ENCODE results near the gene MTMR11. TPM values are rescaled to one million over a fixed set of nuclear protein-coding genes. Genes with fewer than 3 reads are reported as not detected.

Gene MTMR11
- total and polyA plus RNA-seq, 2 experiments from 2014 or later = 2.4 to 3.6 TPM

DNA sequence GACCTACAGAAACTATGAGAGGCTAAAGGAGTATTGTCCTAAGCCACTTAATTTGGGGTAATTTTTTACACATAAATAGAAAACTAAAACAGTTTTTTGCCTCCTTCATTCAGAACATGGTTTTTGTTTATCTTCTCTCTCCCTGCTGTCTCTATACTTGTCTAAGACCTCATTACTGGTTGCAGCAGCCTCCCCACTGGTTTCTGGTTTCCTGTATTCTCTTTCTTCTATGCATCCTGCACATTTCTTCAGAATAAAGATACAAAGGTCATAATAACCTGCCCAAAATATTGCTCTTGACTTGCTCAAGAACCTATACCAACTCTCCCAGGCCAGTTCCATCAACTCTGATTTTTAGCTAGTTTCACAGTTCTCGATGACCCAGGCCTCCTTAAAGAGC is 57.1 kb downstream of the MTMR11 start:
- Histone ChIP-seq H3K4me3 (no peak overlapping the region), H3K9me2 (ENCODE audit: insufficient read depth) (no peaks in the 10 kb centered on the region), H3F3A (replicated peaks; ENCODE audit: low read depth) (no peaks in the 10 kb centered on the region), H4K20me1 (replicated peaks; ENCODE audit: insufficient read depth) (no peaks in the 10 kb centered on the region), H3K27ac (ENCODE audit: low read depth) (no peak overlapping the region), H3K27me3 (ENCODE audit: insufficient read depth) (no peaks in the 10 kb centered on the region), H3K4me1 (ENCODE audit: insufficient read depth) (peaks cover 3% of the 10 kb centered on the region; the same call in 1 of the 2 replicates), H3K36me3 (ENCODE audit: insufficient read depth) (no peaks in the 10 kb centered on the region), H3K4me2 (no peak overlapping the region), H2AFZ (no peak overlapping the region), H3K79me2 (replicated peaks; ENCODE audit: insufficient read depth) (0 out of 2 replicates have a peak, but pooled peaks cover 7% of the 10 kb centered on the region)
- Mint-ChIP-seq H3K4me3 (no peak overlapping the region; the same call in 2 of the 3 replicates), H3K27me3 (ENCODE audit: insufficient read depth, low read depth, poor library complexity) (no peaks in the 10 kb centered on the region), H3K27ac (no peak overlapping the region), H3K36me3 (ENCODE audit: low read depth) (no peaks in the 10 kb centered on the region), H3K4me1 (0 out of 3 replicates have a peak, but pooled peaks cover 3% of the 10 kb centered on the region), H3K9me3 (no peaks in the 10 kb centered on the region)
- ATAC-seq = no peak
- no peak for TF ChIP-seq EZH2 (IDR thresholded peaks at IDR 0.05; ENCODE audit: low read depth, unreplicated experiment)
- no peak for TF ChIP-seq NANOG (IDR thresholded peaks at IDR 0.05; ENCODE audit: borderline replicate concordance)
- TF ChIP-seq, protein P1, sequence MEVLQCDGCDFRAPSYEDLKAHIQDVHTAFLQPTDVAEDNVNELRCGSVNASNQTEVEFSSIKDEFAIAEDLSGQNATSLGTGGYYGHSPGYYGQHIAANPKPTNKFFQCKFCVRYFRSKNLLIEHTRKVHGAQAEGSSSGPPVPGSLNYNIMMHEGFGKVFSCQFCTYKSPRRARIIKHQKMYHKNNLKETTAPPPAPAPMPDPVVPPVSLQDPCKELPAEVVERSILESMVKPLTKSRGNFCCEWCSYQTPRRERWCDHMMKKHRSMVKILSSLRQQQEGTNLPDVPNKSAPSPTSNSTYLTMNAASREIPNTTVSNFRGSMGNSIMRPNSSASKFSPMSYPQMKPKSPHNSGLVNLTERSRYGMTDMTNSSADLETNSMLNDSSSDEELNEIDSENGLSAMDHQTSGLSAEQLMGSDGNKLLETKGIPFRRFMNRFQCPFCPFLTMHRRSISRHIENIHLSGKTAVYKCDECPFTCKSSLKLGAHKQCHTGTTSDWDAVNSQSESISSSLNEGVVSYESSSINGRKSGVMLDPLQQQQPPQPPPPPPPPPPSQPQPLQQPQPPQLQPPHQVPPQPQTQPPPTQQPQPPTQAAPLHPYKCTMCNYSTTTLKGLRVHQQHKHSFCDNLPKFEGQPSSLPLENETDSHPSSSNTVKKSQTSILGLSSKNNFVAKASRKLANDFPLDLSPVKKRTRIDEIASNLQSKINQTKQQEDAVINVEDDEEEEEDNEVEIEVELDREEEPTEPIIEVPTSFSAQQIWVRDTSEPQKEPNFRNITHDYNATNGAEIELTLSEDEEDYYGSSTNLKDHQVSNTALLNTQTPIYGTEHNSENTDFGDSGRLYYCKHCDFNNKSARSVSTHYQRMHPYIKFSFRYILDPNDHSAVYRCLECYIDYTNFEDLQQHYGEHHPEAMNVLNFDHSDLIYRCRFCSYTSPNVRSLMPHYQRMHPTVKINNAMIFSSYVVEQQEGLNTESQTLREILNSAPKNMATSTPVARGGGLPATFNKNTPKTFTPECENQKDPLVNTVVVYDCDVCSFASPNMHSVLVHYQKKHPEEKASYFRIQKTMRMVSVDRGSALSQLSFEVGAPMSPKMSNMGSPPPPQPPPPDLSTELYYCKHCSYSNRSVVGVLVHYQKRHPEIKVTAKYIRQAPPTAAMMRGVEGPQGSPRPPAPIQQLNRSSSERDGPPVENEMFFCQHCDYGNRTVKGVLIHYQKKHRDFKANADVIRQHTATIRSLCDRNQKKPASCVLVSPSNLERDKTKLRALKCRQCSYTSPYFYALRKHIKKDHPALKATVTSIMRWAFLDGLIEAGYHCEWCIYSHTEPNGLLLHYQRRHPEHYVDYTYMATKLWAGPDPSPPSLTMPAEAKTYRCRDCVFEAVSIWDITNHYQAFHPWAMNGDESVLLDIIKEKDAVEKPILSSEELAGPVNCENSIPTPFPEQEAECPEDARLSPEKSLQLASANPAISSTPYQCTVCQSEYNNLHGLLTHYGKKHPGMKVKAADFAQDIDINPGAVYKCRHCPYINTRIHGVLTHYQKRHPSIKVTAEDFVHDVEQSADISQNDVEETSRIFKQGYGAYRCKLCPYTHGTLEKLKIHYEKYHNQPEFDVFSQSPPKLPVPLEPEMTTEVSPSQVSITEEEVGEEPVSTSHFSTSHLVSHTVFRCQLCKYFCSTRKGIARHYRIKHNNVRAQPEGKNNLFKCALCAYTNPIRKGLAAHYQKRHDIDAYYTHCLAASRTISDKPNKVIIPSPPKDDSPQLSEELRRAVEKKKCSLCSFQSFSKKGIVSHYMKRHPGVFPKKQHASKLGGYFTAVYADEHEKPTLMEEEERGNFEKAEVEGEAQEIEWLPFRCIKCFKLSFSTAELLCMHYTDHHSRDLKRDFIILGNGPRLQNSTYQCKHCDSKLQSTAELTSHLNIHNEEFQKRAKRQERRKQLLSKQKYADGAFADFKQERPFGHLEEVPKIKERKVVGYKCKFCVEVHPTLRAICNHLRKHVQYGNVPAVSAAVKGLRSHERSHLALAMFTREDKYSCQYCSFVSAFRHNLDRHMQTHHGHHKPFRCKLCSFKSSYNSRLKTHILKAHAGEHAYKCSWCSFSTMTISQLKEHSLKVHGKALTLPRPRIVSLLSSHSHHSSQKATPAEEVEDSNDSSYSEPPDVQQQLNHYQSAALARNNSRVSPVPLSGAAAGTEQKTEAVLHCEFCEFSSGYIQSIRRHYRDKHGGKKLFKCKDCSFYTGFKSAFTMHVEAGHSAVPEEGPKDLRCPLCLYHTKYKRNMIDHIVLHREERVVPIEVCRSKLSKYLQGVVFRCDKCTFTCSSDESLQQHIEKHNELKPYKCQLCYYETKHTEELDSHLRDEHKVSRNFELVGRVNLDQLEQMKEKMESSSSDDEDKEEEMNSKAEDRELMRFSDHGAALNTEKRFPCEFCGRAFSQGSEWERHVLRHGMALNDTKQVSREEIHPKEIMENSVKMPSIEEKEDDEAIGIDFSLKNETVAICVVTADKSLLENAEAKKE (CRISPR knock-in tag; IDR thresholded peaks at IDR 0.05) = no peak
- TF ChIP-seq, protein P2, sequence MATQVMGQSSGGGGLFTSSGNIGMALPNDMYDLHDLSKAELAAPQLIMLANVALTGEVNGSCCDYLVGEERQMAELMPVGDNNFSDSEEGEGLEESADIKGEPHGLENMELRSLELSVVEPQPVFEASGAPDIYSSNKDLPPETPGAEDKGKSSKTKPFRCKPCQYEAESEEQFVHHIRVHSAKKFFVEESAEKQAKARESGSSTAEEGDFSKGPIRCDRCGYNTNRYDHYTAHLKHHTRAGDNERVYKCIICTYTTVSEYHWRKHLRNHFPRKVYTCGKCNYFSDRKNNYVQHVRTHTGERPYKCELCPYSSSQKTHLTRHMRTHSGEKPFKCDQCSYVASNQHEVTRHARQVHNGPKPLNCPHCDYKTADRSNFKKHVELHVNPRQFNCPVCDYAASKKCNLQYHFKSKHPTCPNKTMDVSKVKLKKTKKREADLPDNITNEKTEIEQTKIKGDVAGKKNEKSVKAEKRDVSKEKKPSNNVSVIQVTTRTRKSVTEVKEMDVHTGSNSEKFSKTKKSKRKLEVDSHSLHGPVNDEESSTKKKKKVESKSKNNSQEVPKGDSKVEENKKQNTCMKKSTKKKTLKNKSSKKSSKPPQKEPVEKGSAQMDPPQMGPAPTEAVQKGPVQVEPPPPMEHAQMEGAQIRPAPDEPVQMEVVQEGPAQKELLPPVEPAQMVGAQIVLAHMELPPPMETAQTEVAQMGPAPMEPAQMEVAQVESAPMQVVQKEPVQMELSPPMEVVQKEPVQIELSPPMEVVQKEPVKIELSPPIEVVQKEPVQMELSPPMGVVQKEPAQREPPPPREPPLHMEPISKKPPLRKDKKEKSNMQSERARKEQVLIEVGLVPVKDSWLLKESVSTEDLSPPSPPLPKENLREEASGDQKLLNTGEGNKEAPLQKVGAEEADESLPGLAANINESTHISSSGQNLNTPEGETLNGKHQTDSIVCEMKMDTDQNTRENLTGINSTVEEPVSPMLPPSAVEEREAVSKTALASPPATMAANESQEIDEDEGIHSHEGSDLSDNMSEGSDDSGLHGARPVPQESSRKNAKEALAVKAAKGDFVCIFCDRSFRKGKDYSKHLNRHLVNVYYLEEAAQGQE (IDR thresholded peaks at IDR 0.05; ENCODE audit: unreplicated experiment) = no peak
- TF ChIP-seq STAT1 (IDR thresholded peaks at IDR 0.05; ENCODE audit: unreplicated experiment) = no peak
- TF ChIP-seq POLR2AphosphoS5 (IDR thresholded peaks at IDR 0.05; ENCODE audit: low read depth) = no peak
- TF ChIP-seq ZNF114 (CRISPR knock-in tag; IDR thresholded peaks at IDR 0.05) = no peak
- TF ChIP-seq CREB1 (CRISPR knock-in tag; IDR thresholded peaks at IDR 0.05; ENCODE audit: low read depth) = no peak
- TF ChIP-seq JUNB (IDR thresholded peaks at IDR 0.05; ENCODE audit: unreplicated experiment) = no peak
- TF ChIP-seq, protein P3, sequence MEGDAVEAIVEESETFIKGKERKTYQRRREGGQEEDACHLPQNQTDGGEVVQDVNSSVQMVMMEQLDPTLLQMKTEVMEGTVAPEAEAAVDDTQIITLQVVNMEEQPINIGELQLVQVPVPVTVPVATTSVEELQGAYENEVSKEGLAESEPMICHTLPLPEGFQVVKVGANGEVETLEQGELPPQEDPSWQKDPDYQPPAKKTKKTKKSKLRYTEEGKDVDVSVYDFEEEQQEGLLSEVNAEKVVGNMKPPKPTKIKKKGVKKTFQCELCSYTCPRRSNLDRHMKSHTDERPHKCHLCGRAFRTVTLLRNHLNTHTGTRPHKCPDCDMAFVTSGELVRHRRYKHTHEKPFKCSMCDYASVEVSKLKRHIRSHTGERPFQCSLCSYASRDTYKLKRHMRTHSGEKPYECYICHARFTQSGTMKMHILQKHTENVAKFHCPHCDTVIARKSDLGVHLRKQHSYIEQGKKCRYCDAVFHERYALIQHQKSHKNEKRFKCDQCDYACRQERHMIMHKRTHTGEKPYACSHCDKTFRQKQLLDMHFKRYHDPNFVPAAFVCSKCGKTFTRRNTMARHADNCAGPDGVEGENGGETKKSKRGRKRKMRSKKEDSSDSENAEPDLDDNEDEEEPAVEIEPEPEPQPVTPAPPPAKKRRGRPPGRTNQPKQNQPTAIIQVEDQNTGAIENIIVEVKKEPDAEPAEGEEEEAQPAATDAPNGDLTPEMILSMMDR (conservative IDR thresholded peaks at IDR 0.05; ENCODE audit: low read depth in 2 of 2) = no peak
- TF ChIP-seq, protein P4, sequence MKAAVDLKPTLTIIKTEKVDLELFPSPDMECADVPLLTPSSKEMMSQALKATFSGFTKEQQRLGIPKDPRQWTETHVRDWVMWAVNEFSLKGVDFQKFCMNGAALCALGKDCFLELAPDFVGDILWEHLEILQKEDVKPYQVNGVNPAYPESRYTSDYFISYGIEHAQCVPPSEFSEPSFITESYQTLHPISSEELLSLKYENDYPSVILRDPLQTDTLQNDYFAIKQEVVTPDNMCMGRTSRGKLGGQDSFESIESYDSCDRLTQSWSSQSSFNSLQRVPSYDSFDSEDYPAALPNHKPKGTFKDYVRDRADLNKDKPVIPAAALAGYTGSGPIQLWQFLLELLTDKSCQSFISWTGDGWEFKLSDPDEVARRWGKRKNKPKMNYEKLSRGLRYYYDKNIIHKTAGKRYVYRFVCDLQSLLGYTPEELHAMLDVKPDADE (IDR thresholded peaks at IDR 0.05) = no peak
- TF ChIP-seq ZNF331 (CRISPR knock-in tag; IDR thresholded peaks at IDR 0.05; ENCODE audit: low read depth) = no peak
- TF ChIP-seq EZH2phosphoT487 (IDR thresholded peaks at IDR 0.05; ENCODE audit: unreplicated experiment) = no peak
- no peak for DNase-seq (ENCODE audit: low spot score)

Data from GM23338 (cell line).